ENCODE data around the gene TNNI3K.

TNNI3K gene

GRCh38 chr1:74517599-74518051, 282.4 kb downstream of the TNNI3K start:
- H3K27me3 Mint-ChIP-seq (ENCODE audit: low read depth), result no peaks in the 10 kb centered on the region
- no peak for DNase-seq (ENCODE audit: low spot score)
- H3K9me3 Mint-ChIP-seq, result no peaks in the 10 kb centered on the region
- no peak overlapping the region for H3K27ac Mint-ChIP-seq
- H3K4me3 Mint-ChIP-seq, result no peak overlapping the region
- no peaks in the 10 kb centered on the region for H3K36me3 Mint-ChIP-seq (ENCODE audit: low read depth)
- H3K4me1 Mint-ChIP-seq (ENCODE audit: low read depth), result no peaks in the 10 kb centered on the region

DNA sequence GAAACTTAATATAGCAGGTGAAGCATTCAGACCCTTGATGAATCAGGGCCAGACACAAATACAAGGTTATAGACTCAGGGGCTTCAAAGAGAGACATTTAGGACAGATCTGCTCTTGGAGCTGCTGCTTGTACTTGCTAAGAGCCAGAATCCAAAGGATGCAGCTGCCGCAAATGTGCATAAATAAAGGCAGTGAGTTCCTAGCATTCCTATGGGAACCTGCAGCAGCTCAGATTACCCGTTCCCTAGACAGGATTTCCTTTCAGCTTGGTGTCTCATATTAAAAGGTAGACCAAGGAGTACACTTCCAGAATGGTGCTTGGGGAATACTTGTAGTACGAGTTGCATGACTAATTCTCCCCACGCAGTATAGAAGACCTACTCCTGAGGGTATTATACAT, 287.0 kb downstream of the TNNI3K start:
- Mint-ChIP-seq H3K4me3 (no peak overlapping the region), H3K4me1 (ENCODE audit: low read depth) (no peaks in the 10 kb centered on the region), H3K27ac (no peak overlapping the region), H3K9me3 (no peaks in the 10 kb centered on the region), H3K36me3 (ENCODE audit: low read depth) (no peaks in the 10 kb centered on the region), H3K27me3 (ENCODE audit: low read depth) (no peaks in the 10 kb centered on the region)
- DNase-seq (ENCODE audit: low spot score), result no peak

- Mint-ChIP-seq H3K27ac (no peak overlapping the region), H3K36me3 (ENCODE audit: low read depth) (no peaks in the 10 kb centered on the region), H3K9me3 (no peaks in the 10 kb centered on the region), H3K4me1 (ENCODE audit: low read depth) (no peaks in the 10 kb centered on the region), H3K27me3 (ENCODE audit: low read depth) (no peaks in the 10 kb centered on the region), H3K4me3 (no peak overlapping the region)
- DNase-seq (ENCODE audit: low spot score), result no peak
Observed at GRCh38 chr1:74523873-74524480, 288.8 kb downstream of the TNNI3K start.

- DNase-seq (ENCODE audit: low spot score), result no peak
- H3K36me3 Mint-ChIP-seq (ENCODE audit: low read depth), result no peaks in the 10 kb centered on the region
- H3K9me3 Mint-ChIP-seq, result no peaks in the 10 kb centered on the region
Observed at GRCh38 chr1:74526708-74527107, 291.5 kb downstream of the TNNI3K start.

GRCh38 chr1:74528123-74528522, 292.9 kb downstream of the TNNI3K start:
- H3K4me1 Mint-ChIP-seq (ENCODE audit: low read depth), result no peaks in the 10 kb centered on the region
- no peaks in the 10 kb centered on the region for H3K27me3 Mint-ChIP-seq (ENCODE audit: low read depth)
- no peak overlapping the region for H3K4me3 Mint-ChIP-seq
- H3K9me3 Mint-ChIP-seq, result no peaks in the 10 kb centered on the region
- DNase-seq (ENCODE audit: low spot score), result no peak
- H3K36me3 Mint-ChIP-seq (ENCODE audit: low read depth), result no peaks in the 10 kb centered on the region
- no peak overlapping the region for H3K27ac Mint-ChIP-seq

More at GRCh38 chr1:74526708-74527107, 291.5 kb downstream of the TNNI3K start:
- Mint-ChIP-seq H3K27me3 (ENCODE audit: low read depth) (no peaks in the 10 kb centered on the region), H3K4me3 (no peak overlapping the region), H3K4me1 (ENCODE audit: low read depth) (no peaks in the 10 kb centered on the region), H3K27ac (no peak overlapping the region)

GRCh38 chr1:74530892-74531291, 295.7 kb downstream of the TNNI3K start:
- no peak for DNase-seq (ENCODE audit: low spot score)
- Mint-ChIP-seq H3K27ac (no peak overlapping the region), H3K36me3 (ENCODE audit: low read depth) (no peaks in the 10 kb centered on the region), H3K27me3 (ENCODE audit: low read depth) (no peaks in the 10 kb centered on the region), H3K9me3 (no peaks in the 10 kb centered on the region), H3K4me1 (ENCODE audit: low read depth) (no peaks in the 10 kb centered on the region), H3K4me3 (no peak overlapping the region)

GRCh38 chr1:74531796-74532195, 296.6 kb downstream of the TNNI3K start:
- no peak overlapping the region for H3K27ac Mint-ChIP-seq
- no peaks in the 10 kb centered on the region for H3K4me1 Mint-ChIP-seq (ENCODE audit: low read depth)
- H3K27me3 Mint-ChIP-seq (ENCODE audit: low read depth), result no peaks in the 10 kb centered on the region
- no peak overlapping the region for H3K4me3 Mint-ChIP-seq
- H3K36me3 Mint-ChIP-seq (ENCODE audit: low read depth), result no peaks in the 10 kb centered on the region
- no peak for DNase-seq (ENCODE audit: low spot score)
- no peaks in the 10 kb centered on the region for H3K9me3 Mint-ChIP-seq

GRCh38 chr1:74534241-74534640, 299.1 kb downstream of the TNNI3K start:
- no peak for DNase-seq (ENCODE audit: low spot score)
- Mint-ChIP-seq H3K27me3 (ENCODE audit: low read depth) (no peaks in the 10 kb centered on the region), H3K9me3 (no peaks in the 10 kb centered on the region), H3K27ac (no peak overlapping the region), H3K36me3 (ENCODE audit: low read depth) (no peaks in the 10 kb centered on the region), H3K4me1 (ENCODE audit: low read depth) (no peaks in the 10 kb centered on the region), H3K4me3 (no peak overlapping the region)

DNA sequence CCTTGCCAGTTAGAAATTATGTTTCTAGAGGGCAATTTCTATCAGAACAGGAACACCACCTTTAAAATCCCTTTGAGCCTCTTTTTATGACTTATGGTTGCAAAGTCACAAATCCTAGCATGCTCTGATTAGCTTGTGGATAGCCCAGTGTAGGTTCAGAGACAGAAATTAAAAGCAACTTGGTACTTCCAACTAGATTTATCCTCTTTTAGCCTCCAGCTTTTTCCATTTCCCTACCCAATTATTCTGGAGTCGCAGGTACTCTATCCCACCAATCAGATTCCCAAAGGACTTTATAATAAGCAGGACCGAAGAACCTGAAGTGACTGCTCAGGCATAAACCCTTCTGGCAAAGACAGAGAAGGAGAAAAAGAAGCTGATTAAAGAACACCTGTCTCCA, 310.6 kb downstream of the TNNI3K start:
- DNase-seq (ENCODE audit: low spot score), result no peak
- Mint-ChIP-seq H3K27ac (no peak overlapping the region), H3K36me3 (ENCODE audit: low read depth) (no peaks in the 10 kb centered on the region), H3K4me3 (no peak overlapping the region), H3K4me1 (ENCODE audit: low read depth) (no peaks in the 10 kb centered on the region), H3K27me3 (ENCODE audit: low read depth) (no peaks in the 10 kb centered on the region), H3K9me3 (no peaks in the 10 kb centered on the region)

- Mint-ChIP-seq H3K27me3 (ENCODE audit: low read depth) (no peaks in the 10 kb centered on the region), H3K9me3 (no peaks in the 10 kb centered on the region), H3K4me3 (no peak overlapping the region), H3K4me1 (ENCODE audit: low read depth) (no peaks in the 10 kb centered on the region), H3K36me3 (ENCODE audit: low read depth) (no peaks in the 10 kb centered on the region), H3K27ac (no peak overlapping the region)
- DNase-seq (ENCODE audit: low spot score), result no peak
Observed at GRCh38 chr1:74548961-74549750, 314.0 kb downstream of the TNNI3K start.

- H3K4me3 Mint-ChIP-seq, result no peak overlapping the region
- no peaks in the 10 kb centered on the region for H3K36me3 Mint-ChIP-seq (ENCODE audit: low read depth)
- H3K4me1 Mint-ChIP-seq (ENCODE audit: low read depth), result no peaks in the 10 kb centered on the region
- no peak for DNase-seq (ENCODE audit: low spot score)
- no peaks in the 10 kb centered on the region for H3K27me3 Mint-ChIP-seq (ENCODE audit: low read depth)
- H3K27ac Mint-ChIP-seq, result no peak overlapping the region
- no peaks in the 10 kb centered on the region for H3K9me3 Mint-ChIP-seq
Observed at GRCh38 chr1:74549932-74550331, 314.7 kb downstream of the TNNI3K start.

GRCh38 chr1:74570797-74571492, 335.8 kb downstream of the TNNI3K start:
- no peak overlapping the region for H3K27ac Mint-ChIP-seq
- no peak overlapping the region for H3K4me3 Mint-ChIP-seq
- no peaks in the 10 kb centered on the region for H3K27me3 Mint-ChIP-seq (ENCODE audit: low read depth)
- H3K36me3 Mint-ChIP-seq (ENCODE audit: low read depth), result no peaks in the 10 kb centered on the region
- DNase-seq (ENCODE audit: low spot score), result no peak
- H3K4me1 Mint-ChIP-seq (ENCODE audit: low read depth), result no peaks in the 10 kb centered on the region
- no peaks in the 10 kb centered on the region for H3K9me3 Mint-ChIP-seq

DNA sequence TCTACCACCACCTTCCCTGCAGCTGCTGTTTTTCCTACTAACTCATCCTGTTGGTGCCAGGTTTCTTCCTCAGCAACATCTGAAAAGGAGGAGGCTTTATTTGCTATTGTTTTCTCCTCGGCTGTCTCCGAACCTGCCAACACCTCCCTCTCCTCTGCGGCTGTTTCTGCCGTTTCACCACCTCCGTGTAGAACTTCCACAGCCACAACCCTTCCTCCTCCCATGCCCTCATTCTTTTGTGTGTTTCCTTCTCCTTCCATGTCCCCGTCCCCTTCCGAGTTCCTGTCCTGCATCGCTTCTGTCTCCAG, 336.3 kb downstream of the TNNI3K start:
- Mint-ChIP-seq H3K4me3 (no peak overlapping the region), H3K27me3 (ENCODE audit: low read depth) (no peaks in the 10 kb centered on the region), H3K4me1 (ENCODE audit: low read depth) (no peaks in the 10 kb centered on the region), H3K27ac (no peak overlapping the region), H3K9me3 (no peaks in the 10 kb centered on the region), H3K36me3 (ENCODE audit: low read depth) (no peaks in the 10 kb centered on the region)
- DNase-seq (ENCODE audit: low spot score), result no peak

- H3K4me3 Mint-ChIP-seq, result no peak overlapping the region
- no peaks in the 10 kb centered on the region for H3K9me3 Mint-ChIP-seq
- no peak overlapping the region for H3K27ac Mint-ChIP-seq
- no peaks in the 10 kb centered on the region for H3K4me1 Mint-ChIP-seq (ENCODE audit: low read depth)
- no peaks in the 10 kb centered on the region for H3K27me3 Mint-ChIP-seq (ENCODE audit: low read depth)
- no peak for DNase-seq (ENCODE audit: low spot score)
- no peaks in the 10 kb centered on the region for H3K36me3 Mint-ChIP-seq (ENCODE audit: low read depth)
Observed at GRCh38 chr1:74571891-74572290, 336.7 kb downstream of the TNNI3K start.

Data from T-helper 2 cell treated with Interferon-gamma antibody and Interleukin-4, amounts not matched to agents 5 μg/mL and 100 μg/mL, for 36 hours (primary cell).